Peyer's patch (tissue), 4 donors: ENCODE data around the gene RRP1B.

Experiments
- POLR2A ChIP-seq, 2 donors: fragments of 450-650 bp; IDR thresholded peaks; one replicate each; pipeline ENCODE4 v1.5.1; 2017; ENCODE audit warnings: antibody characterized with exemption in 2 of 2, mild to moderate bottlenecking in 2 of 2, moderate library complexity in 2 of 2
- TF ChIP-seq, protein P1 (sequence below), 6 experiments: fragments of 450-650 bp in 4 of 6; fragments of 200-600 bp in 2 of 6; sonication (generic) in 1 of 6; IDR thresholded peaks; one replicate each; pipeline ENCODE4 v1.5.1; 2017 to 2019; ENCODE audit warnings: antibody characterized with exemption in 6 of 6, mild to moderate bottlenecking in 3 of 6, moderate library complexity in 1 of 6

- TF ChIP-seq, protein P1, sequence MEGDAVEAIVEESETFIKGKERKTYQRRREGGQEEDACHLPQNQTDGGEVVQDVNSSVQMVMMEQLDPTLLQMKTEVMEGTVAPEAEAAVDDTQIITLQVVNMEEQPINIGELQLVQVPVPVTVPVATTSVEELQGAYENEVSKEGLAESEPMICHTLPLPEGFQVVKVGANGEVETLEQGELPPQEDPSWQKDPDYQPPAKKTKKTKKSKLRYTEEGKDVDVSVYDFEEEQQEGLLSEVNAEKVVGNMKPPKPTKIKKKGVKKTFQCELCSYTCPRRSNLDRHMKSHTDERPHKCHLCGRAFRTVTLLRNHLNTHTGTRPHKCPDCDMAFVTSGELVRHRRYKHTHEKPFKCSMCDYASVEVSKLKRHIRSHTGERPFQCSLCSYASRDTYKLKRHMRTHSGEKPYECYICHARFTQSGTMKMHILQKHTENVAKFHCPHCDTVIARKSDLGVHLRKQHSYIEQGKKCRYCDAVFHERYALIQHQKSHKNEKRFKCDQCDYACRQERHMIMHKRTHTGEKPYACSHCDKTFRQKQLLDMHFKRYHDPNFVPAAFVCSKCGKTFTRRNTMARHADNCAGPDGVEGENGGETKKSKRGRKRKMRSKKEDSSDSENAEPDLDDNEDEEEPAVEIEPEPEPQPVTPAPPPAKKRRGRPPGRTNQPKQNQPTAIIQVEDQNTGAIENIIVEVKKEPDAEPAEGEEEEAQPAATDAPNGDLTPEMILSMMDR (IDR thresholded peaks at IDR 0.05), result peak in 2 of 6 experiments; percentile 9 to 23
- TF ChIP-seq POLR2A (IDR thresholded peaks at IDR 0.05), result peak; percentile 80 to 88
Observed at GRCh38 chr21:43718872-43719747, 59.8 kb downstream of the RRP1B start, which contains the start of gene PDXK.
